Tibial nerve (tissue), 4 donors: ENCODE data around the gene CDK3. TPM values are rescaled to one million over a fixed set of nuclear protein-coding genes. Genes with fewer than 3 reads are reported as not detected.

ENCODE experiments used
- DNase-seq, 2 donors: peaks; one replicate each; pipeline ENCODE4 v3.0.0-alpha.2; 2019; ENCODE audit warnings: low spot score in 2 of 2
- H3K27ac ChIP-seq, 4 donors: fragments of 200-600 bp; sonication (generic) in 3 of 4; one replicate each; pipeline ENCODE4 v1.5.1; 2017 to 2019; ENCODE audit warnings: mild to moderate bottlenecking in 1 of 4
- H3K27me3 ChIP-seq, 2 donors: fragments of 200-600 bp; sonication (generic) in 1 of 2; one replicate each; pipeline versions ENCODE4 v1.5.1 to v1.6.0; 2017 to 2019
- H3K36me3 ChIP-seq, 3 donors: fragments of 200-600 bp; sonication (generic); one replicate each; pipeline ENCODE4 v1.5.1; 2018 to 2019
- H3K4me1 ChIP-seq, 4 donors: fragments of 200-600 bp; sonication (generic) in 3 of 4; one replicate each; pipeline ENCODE4 v1.5.1; 2017 to 2019
- H3K4me3 ChIP-seq, 4 donors: fragments of 200-600 bp; sonication (generic) in 3 of 4; one replicate each; pipeline ENCODE4 v1.5.1; 2017 to 2019; ENCODE audit warnings: mild to moderate bottlenecking in 1 of 4, moderate library complexity in 1 of 4
- H3K9me3 ChIP-seq, 4 donors: fragments of 200-600 bp; sonication (generic) in 3 of 4; one replicate each; pipeline ENCODE4 v1.5.1; 2017 to 2019
- EP300 ChIP-seq, 2 donors: sonication (generic); formaldehyde crosslinking; IDR thresholded peaks; one replicate each; pipeline ENCODE4 v1.6.1; 2017; ENCODE audit warnings: antibody characterized with exemption in 2 of 2, mild to moderate bottlenecking in 1 of 2
- POLR2A ChIP-seq, 2 donors: fragments of 450-650 bp; IDR thresholded peaks; one replicate each; pipeline ENCODE4 v1.6.1; 2017; ENCODE audit warnings: antibody characterized with exemption in 2 of 2, mild to moderate bottlenecking in 2 of 2, moderate library complexity in 2 of 2
- WGBS, 2 donors: methylation state at CpG; one replicate each; pipeline ENCODE4 v1.1.5; 2018; 5-methylcytosine and 5-hydroxymethylcytosine counted together
- total RNA-seq, 4 donors: library from RNA; depleted of rRNA; stranded (reverse); fragments of >200 nt; gene quantifications; one replicate each; pipeline ENCODE4 v1.1.0, GENCODE V29; 2016
- TF ChIP-seq, protein P1 (sequence below), 5 experiments: fragments of 200-600 bp in 3 of 5; fragments of 450-650 bp in 2 of 5; sonication (generic) in 3 of 5; IDR thresholded peaks; one replicate each; pipeline ENCODE4 v1.5.1; 2016 to 2019; ENCODE audit warnings: antibody characterized with exemption in 5 of 5, mild to moderate bottlenecking in 3 of 5, moderate library complexity in 2 of 5

Gene CDK3
- total RNA-seq, 4 donors from 2014 or later, result 3.8 to 12.3 (median 5.9) TPM

DNA sequence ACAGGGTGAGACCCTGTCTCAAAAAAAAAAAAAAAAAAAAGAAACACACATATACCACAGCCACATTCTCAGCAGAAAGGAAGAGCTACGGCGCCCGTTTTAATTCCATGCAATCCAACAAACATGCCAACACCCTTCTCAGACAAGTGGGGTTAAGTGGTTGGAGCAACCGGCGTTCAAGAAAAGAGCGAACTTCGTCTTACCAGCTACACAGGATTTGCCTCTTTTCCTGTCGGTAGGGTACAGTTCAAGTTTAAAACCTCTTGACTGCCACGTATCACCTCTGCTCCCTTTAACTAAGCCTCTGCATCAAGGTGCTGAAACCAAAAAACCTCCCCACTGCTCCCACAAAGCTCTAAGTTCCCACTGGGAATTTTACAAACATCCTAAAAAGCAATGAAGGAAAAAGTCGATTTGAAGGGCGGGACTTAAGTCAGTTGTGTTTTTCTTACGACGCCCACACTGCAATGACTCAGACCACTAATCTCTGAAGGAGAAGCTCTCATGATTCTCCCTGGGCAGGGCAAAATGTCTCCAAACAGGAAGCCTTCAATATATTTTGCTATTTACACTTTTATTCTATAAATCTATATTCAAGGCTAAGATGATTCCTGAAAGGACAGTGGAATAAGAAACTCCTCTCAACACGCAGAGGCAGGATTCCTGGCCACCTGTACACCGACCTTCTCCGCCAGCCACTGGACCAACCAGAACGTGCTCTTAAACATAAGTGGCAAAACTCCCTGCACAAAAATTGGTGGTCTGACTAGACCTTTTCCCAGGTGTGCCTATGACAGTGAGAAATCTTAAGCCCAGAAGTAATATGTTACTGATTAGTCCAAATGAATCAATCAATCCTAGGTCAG is 52.8 kb downstream of the CDK3 start:
- DNase-seq, result no peak
- 74 to 77% methylated on average over 17 of the region's 17 CpGs for WGBS, 2 donors
- H3K4me1 ChIP-seq, result peaks cover 0 to 7% (median 0%) of the 10 kb centered on the region in 4 donors
- no peak overlapping the region for H3K4me3 ChIP-seq
- peaks cover 3 to 100% (median 32%) of the 10 kb centered on the region in 3 donors for H3K36me3 ChIP-seq
- TF ChIP-seq, protein P1, sequence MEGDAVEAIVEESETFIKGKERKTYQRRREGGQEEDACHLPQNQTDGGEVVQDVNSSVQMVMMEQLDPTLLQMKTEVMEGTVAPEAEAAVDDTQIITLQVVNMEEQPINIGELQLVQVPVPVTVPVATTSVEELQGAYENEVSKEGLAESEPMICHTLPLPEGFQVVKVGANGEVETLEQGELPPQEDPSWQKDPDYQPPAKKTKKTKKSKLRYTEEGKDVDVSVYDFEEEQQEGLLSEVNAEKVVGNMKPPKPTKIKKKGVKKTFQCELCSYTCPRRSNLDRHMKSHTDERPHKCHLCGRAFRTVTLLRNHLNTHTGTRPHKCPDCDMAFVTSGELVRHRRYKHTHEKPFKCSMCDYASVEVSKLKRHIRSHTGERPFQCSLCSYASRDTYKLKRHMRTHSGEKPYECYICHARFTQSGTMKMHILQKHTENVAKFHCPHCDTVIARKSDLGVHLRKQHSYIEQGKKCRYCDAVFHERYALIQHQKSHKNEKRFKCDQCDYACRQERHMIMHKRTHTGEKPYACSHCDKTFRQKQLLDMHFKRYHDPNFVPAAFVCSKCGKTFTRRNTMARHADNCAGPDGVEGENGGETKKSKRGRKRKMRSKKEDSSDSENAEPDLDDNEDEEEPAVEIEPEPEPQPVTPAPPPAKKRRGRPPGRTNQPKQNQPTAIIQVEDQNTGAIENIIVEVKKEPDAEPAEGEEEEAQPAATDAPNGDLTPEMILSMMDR (IDR thresholded peaks at IDR 0.05), result no peak
- TF ChIP-seq POLR2A (IDR thresholded peaks at IDR 0.05), result no peak
- no peak for TF ChIP-seq EP300 (IDR thresholded peaks at IDR 0.05)
- no peaks in the 10 kb centered on the region for H3K9me3 ChIP-seq
- H3K27me3 ChIP-seq, result no peaks in the 10 kb centered on the region
- no peak overlapping the region for H3K27ac ChIP-seq

DNA sequence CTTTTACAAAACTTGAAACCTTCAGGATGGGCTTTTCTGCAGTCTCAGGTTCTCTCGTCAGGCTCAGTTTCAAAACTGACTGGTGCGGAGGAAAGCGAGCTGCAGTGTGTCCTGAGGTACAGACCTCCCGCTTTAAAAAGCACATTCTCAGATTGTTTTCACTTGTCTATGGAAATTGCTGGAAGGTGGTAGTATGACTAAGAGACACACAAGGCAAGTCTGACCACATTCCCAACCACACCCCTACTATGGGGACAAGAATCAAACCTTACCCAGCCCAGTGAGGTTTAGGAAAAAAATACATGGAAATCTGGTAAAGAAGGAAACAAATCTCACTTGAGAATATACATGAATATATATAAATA is 53.4 kb downstream of the CDK3 start:
- no peaks in the 10 kb centered on the region for H3K27me3 ChIP-seq
- no peak for DNase-seq
- H3K36me3 ChIP-seq, result peaks cover 3 to 100% (median 36%) of the 10 kb centered on the region in 3 donors
- no peaks in the 10 kb centered on the region for H3K9me3 ChIP-seq
- TF ChIP-seq, protein P1 (IDR thresholded peaks at IDR 0.05), result no peak
- TF ChIP-seq POLR2A (IDR thresholded peaks at IDR 0.05), result no peak
- no peak overlapping the region for H3K4me3 ChIP-seq
- 96 to 97% methylated on average over 4 of the region's 4 CpGs for WGBS, 2 donors
- no peak overlapping the region for H3K27ac ChIP-seq
- H3K4me1 ChIP-seq, result peaks cover 0 to 7% (median 0%) of the 10 kb centered on the region in 4 donors

Other genes starting within 250 kb of the CDK3 start
- 10 to 100 TPM; 54.5 to 57.5 (median 55.6) TPM for gene GALK1, start 235.7 kb upstream of the CDK3 start, total RNA-seq
- 10 to 100 TPM; 30.2 to 53.4 (median 36.2) TPM for gene UNK, start 216.0 kb upstream of the CDK3 start, total RNA-seq
- gene UNC13D, start 156.5 kb upstream of the CDK3 start, total RNA-seq, result 10 to 100 TPM; 10.5 to 53.1 (median 22.6) TPM
- 10 to 100 TPM; 63.5 to 79.7 (median 71.0) TPM for gene WBP2, start 145.5 kb upstream of the CDK3 start, total RNA-seq
- gene TRIM47, start 122.3 kb upstream of the CDK3 start, total RNA-seq, result 10 to 100 TPM; 47.4 to 79.0 (median 57.0) TPM
- 10 to 100 TPM; 40.2 to 68.1 (median 41.5) TPM for gene TRIM65, start 103.9 kb upstream of the CDK3 start, total RNA-seq
- 100 to 1,000 TPM in 1 of 4 donors, 10 to 100 TPM in 3; 56.8 to 118 (median 76.2) TPM for gene MRPL38, start 96.0 kb upstream of the CDK3 start, total RNA-seq
- 10 to 100 TPM; 19.9 to 32.4 (median 25.7) TPM for gene FBF1, start 59.8 kb upstream of the CDK3 start, total RNA-seq
- gene ACOX1, start 21.7 kb upstream of the CDK3 start, total RNA-seq, result 10 to 100 TPM; 33.7 to 44.4 (median 39.1) TPM
- gene TEN1, start 21.6 kb upstream of the CDK3 start, total RNA-seq, result 10 to 100 TPM in 2 of 4 donors, 1 to 10 TPM in 2; 8.6 to 22.2 (median 11.5) TPM
- 1 to 10 TPM in 2 of 4 donors, under 1 TPM in 1, not detected in 1; 0.98 to 3.0 (median 2.1) TPM for gene EVPL, start 26.5 kb downstream of the CDK3 start, total RNA-seq
- gene SRP68, start 71.7 kb downstream of the CDK3 start, total RNA-seq, result 10 to 100 TPM; 51.5 to 58.6 (median 53.5) TPM
- not detected for gene GALR2, start 73.9 kb downstream of the CDK3 start, total RNA-seq
- not detected for gene ZACN, start 78.3 kb downstream of the CDK3 start, total RNA-seq
- 10 to 100 TPM; 51.7 to 87.3 (median 75.1) TPM for gene EXOC7, start 102.9 kb downstream of the CDK3 start, total RNA-seq
- not detected for gene FOXJ1, start 140.4 kb downstream of the CDK3 start, total RNA-seq
- 10 to 100 TPM; 11.1 to 18.9 (median 15.2) TPM for gene RNF157, start 239.6 kb downstream of the CDK3 start, total RNA-seq